PC-9 (cell line): ENCODE data around the gene RHOA.

Source experiments
- CTCF ChIP-seq: fragments of 200-600 bp; sonication (generic); conservative IDR thresholded peaks from 2 replicates; pipeline ENCODE4 v1.6.1; 2017; ENCODE audit warnings: mixed run types, antibody characterized with exemption, mild to moderate bottlenecking, moderate library complexity
- EZH2 ChIP-seq: fragments of 200-600 bp; sonication (generic); IDR thresholded peaks from 2 replicates; pipeline ENCODE4 v1.8.0; 2017; ENCODE audit warnings: antibody characterized with exemption, low read depth

DNA sequence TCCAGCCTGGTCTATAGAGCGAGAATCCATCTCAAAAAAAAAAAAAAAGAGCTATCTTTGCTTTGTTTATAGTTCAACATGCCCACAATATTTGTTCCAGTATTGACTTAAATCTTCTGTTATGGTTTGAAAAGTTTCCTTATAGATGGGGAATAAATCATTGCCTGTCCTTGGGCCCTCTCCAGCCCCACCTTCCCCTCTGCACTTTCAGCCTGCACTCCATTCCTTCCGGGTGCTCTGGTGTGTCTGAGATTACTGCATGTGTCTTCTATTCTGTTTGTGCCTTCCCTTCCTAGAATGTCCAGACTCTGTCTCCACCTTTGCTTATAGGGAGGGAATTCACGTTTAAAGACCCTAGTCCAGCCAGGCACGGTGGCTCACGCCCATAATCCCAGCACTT lies 28.4 kb downstream of the RHOA start:
- TF ChIP-seq CTCF (no peak), EZH2 (no peak)
